ENCODE measurements around the gene ADAMTSL1.

ADAMTSL1 gene

GRCh38 chr9:18887546-18887945 is 413.6 kb downstream of the ADAMTSL1 start:
- H3K27me3 Mint-ChIP-seq (ENCODE audit: low read depth) = peaks cover 2% of the 10 kb centered on the region
- no peak overlapping the region for H3K4me3 Mint-ChIP-seq
- H3K4me1 Mint-ChIP-seq (ENCODE audit: low read depth) = no peaks in the 10 kb centered on the region
- no peaks in the 10 kb centered on the region for H3K9me3 Mint-ChIP-seq
- DNase-seq (ENCODE audit: low spot score) = no peak
- H3K27ac Mint-ChIP-seq = no peak overlapping the region
- no peaks in the 10 kb centered on the region for H3K36me3 Mint-ChIP-seq (ENCODE audit: low read depth)

- H3K4me1 Mint-ChIP-seq (ENCODE audit: low read depth) = no peaks in the 10 kb centered on the region
- H3K27ac Mint-ChIP-seq = no peak overlapping the region
- no peak overlapping the region for H3K4me3 Mint-ChIP-seq
- no peak for DNase-seq (ENCODE audit: low spot score)
- H3K9me3 Mint-ChIP-seq = no peaks in the 10 kb centered on the region
- peaks cover 2% of the 10 kb centered on the region for H3K27me3 Mint-ChIP-seq (ENCODE audit: low read depth)
- H3K36me3 Mint-ChIP-seq (ENCODE audit: low read depth) = no peaks in the 10 kb centered on the region
These were observed 414.3 kb downstream of the ADAMTSL1 start for GRCh38 chr9:18888290-18888689.

- DNase-seq (ENCODE audit: low spot score) = no peak
- Mint-ChIP-seq H3K9me3 (peaks cover 4% of the 10 kb centered on the region), H3K4me1 (ENCODE audit: low read depth) (no peaks in the 10 kb centered on the region), H3K27ac (no peak overlapping the region), H3K36me3 (ENCODE audit: low read depth) (peaks cover under 1% of the 10 kb centered on the region), H3K4me3 (no peak overlapping the region), H3K27me3 (ENCODE audit: low read depth) (peaks cover 1% of the 10 kb centered on the region)
These were observed 415.6 kb downstream of the ADAMTSL1 start for GRCh38 chr9:18889550-18889949.

GRCh38 chr9:18890372-18890771 is 416.4 kb downstream of the ADAMTSL1 start:
- no peaks in the 10 kb centered on the region for H3K27me3 Mint-ChIP-seq (ENCODE audit: low read depth)
- peaks cover 9% of the 10 kb centered on the region for H3K9me3 Mint-ChIP-seq
- no peak overlapping the region for H3K4me3 Mint-ChIP-seq
- no peak for DNase-seq (ENCODE audit: low spot score)
- no peaks in the 10 kb centered on the region for H3K4me1 Mint-ChIP-seq (ENCODE audit: low read depth)
- no peak overlapping the region for H3K27ac Mint-ChIP-seq
- peaks cover 2% of the 10 kb centered on the region for H3K36me3 Mint-ChIP-seq (ENCODE audit: low read depth)

DNA sequence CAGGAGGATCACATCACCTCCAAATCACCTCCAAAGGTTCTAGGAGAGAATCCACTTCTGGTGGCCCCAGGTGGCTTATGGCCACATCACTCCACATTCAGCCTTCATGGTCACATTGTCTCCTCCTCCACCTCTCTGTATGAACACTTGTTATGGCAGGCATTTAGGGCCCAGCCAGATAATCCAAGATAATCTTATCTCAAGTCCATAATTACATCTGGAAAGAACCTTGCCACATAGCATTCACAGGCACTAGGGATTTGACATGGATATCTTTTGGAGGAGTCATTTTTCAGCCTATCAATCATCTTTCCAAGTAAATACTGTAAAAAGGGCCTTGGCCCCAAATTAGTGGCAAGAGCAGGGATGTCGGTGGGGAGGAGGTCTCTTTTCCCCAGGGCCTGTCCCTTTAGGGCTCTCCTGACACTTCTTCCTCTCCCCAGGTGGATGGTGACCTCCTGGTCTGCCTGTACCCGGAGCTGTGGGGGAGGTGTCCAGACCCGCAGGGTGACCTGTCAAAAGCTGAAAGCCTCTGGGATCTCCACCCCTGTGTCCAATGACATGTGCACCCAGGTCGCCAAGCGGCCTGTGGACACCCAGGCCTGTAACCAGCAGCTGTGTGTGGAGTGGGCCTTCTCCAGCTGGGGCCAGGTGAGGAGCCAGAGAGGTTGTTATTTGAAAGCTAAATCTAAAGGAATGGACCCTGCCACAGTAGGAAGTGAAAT is 418.2 kb downstream of the ADAMTSL1 start:
- Mint-ChIP-seq H3K27ac (no peak overlapping the region), H3K4me3 (no peak overlapping the region), H3K4me1 (ENCODE audit: low read depth) (peaks cover 8% of the 10 kb centered on the region), H3K9me3 (peaks cover 19% of the 10 kb centered on the region), H3K27me3 (ENCODE audit: low read depth) (no peaks in the 10 kb centered on the region), H3K36me3 (ENCODE audit: low read depth) (peaks cover 7% of the 10 kb centered on the region)
- no peak for DNase-seq (ENCODE audit: low spot score)

- H3K27me3 Mint-ChIP-seq (ENCODE audit: low read depth) = no peaks in the 10 kb centered on the region
- peaks cover 20% of the 10 kb centered on the region for H3K9me3 Mint-ChIP-seq
- peaks cover 7% of the 10 kb centered on the region for H3K36me3 Mint-ChIP-seq (ENCODE audit: low read depth)
- no peak overlapping the region for H3K27ac Mint-ChIP-seq
- H3K4me1 Mint-ChIP-seq (ENCODE audit: low read depth) = peaks cover 8% of the 10 kb centered on the region
- no peak for DNase-seq (ENCODE audit: low spot score)
- no peak overlapping the region for H3K4me3 Mint-ChIP-seq
These were observed 419.1 kb downstream of the ADAMTSL1 start for GRCh38 chr9:18893046-18893445.

DNA sequence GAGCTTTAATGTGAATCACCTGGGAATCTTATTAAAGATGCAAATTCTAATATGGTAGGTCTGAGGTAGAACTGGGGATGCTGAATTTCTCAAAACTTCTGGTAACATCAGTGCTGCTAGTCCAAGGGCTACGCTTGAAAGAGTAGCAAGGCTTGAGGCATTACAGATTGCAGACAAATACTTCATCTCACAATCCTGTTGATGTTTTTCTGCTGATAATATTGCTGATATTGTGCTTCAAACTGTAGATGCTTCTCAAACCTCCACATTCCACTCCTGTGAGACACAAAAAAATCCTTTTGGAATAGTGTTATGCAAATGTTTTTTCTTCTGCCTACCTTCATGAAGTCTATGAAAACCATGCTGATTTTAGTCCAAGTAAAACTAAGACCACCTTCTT is 419.5 kb downstream of the ADAMTSL1 start:
- H3K9me3 Mint-ChIP-seq = peaks cover 24% of the 10 kb centered on the region

GRCh38 chr9:18896004-18896403 is 422.1 kb downstream of the ADAMTSL1 start:
- Mint-ChIP-seq H3K4me3 (no peak overlapping the region), H3K4me1 (ENCODE audit: low read depth) (peaks cover 14% of the 10 kb centered on the region), H3K9me3 (peaks cover 39% of the 10 kb centered on the region), H3K36me3 (ENCODE audit: low read depth) (peaks cover 9% of the 10 kb centered on the region), H3K27me3 (ENCODE audit: low read depth) (no peaks in the 10 kb centered on the region), H3K27ac (no peak overlapping the region)
- no peak for DNase-seq (ENCODE audit: low spot score)

More for the DNA sequence above, 419.5 kb downstream of the ADAMTSL1 start:
- Mint-ChIP-seq H3K27ac (no peak overlapping the region), H3K4me3 (no peak overlapping the region), H3K36me3 (ENCODE audit: low read depth) (peaks cover 9% of the 10 kb centered on the region), H3K27me3 (ENCODE audit: low read depth) (no peaks in the 10 kb centered on the region), H3K4me1 (ENCODE audit: low read depth) (peaks cover 8% of the 10 kb centered on the region)
- DNase-seq (ENCODE audit: low spot score) = no peak

DNA sequence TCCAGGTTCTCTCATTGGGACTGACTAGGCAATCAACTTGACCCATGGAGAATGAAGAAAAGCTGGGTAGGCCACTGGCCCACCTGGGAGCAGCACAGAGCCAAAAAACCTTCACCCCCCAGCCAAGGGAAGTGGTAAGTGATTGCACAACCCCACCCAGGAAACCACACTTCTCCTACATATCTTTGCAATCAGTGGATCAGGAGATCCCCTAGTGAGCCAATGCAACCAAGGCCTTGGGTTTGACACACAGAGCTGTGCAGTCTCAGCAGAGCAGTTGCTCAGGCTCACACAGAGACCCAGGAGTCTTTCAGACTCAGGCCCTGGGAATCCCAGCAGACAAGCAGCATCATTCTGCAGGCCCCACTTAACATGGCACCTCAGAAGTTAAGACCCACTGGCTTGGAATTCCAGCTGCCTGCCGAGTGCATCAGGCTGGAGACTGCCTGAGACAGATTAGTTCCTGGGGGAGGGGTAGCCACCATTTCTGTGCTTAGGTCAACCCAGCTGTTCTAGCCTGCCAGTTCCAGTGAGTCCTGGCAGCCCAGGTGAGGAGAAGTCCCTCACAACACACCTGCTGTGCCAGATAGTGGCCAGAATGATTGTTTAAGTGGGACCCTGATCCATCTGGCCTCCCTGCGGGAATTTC is 422.7 kb downstream of the ADAMTSL1 start:
- Mint-ChIP-seq H3K27ac (no peak overlapping the region), H3K36me3 (ENCODE audit: low read depth) (peaks cover 9% of the 10 kb centered on the region), H3K27me3 (ENCODE audit: low read depth) (no peaks in the 10 kb centered on the region), H3K4me3 (no peak overlapping the region), H3K9me3 (peaks cover 39% of the 10 kb centered on the region), H3K4me1 (ENCODE audit: low read depth) (peaks cover 14% of the 10 kb centered on the region)
- no peak for DNase-seq (ENCODE audit: low spot score)

GRCh38 chr9:18903450-18903849 is 429.5 kb downstream of the ADAMTSL1 start:
- H3K4me1 Mint-ChIP-seq (ENCODE audit: low read depth) = peaks cover 6% of the 10 kb centered on the region
- H3K27ac Mint-ChIP-seq = no peak overlapping the region
- peaks cover 25% of the 10 kb centered on the region for H3K9me3 Mint-ChIP-seq
- no peaks in the 10 kb centered on the region for H3K27me3 Mint-ChIP-seq (ENCODE audit: low read depth)
- H3K36me3 Mint-ChIP-seq (ENCODE audit: low read depth) = no peaks in the 10 kb centered on the region
- DNase-seq (ENCODE audit: low spot score) = no peak
- no peak overlapping the region for H3K4me3 Mint-ChIP-seq

GRCh38 chr9:18905028-18905882 is 431.3 kb downstream of the ADAMTSL1 start:
- no peaks in the 10 kb centered on the region for H3K27me3 Mint-ChIP-seq (ENCODE audit: low read depth)
- no peak for DNase-seq (ENCODE audit: low spot score)
- no peak overlapping the region for H3K27ac Mint-ChIP-seq
- H3K4me1 Mint-ChIP-seq (ENCODE audit: low read depth) = no peaks in the 10 kb centered on the region
- peaks cover 12% of the 10 kb centered on the region for H3K9me3 Mint-ChIP-seq
- no peaks in the 10 kb centered on the region for H3K36me3 Mint-ChIP-seq (ENCODE audit: low read depth)
- no peak overlapping the region for H3K4me3 Mint-ChIP-seq

GRCh38 chr9:18905883-18906629 is 432.1 kb downstream of the ADAMTSL1 start:
- H3K9me3 Mint-ChIP-seq = peaks cover 10% of the 10 kb centered on the region
- no peaks in the 10 kb centered on the region for H3K4me1 Mint-ChIP-seq (ENCODE audit: low read depth)
- no peaks in the 10 kb centered on the region for H3K27me3 Mint-ChIP-seq (ENCODE audit: low read depth)
- no peak for DNase-seq (ENCODE audit: low spot score)
- H3K4me3 Mint-ChIP-seq = no peak overlapping the region
- H3K27ac Mint-ChIP-seq = no peak overlapping the region
- H3K36me3 Mint-ChIP-seq (ENCODE audit: low read depth) = no peaks in the 10 kb centered on the region

DNA sequence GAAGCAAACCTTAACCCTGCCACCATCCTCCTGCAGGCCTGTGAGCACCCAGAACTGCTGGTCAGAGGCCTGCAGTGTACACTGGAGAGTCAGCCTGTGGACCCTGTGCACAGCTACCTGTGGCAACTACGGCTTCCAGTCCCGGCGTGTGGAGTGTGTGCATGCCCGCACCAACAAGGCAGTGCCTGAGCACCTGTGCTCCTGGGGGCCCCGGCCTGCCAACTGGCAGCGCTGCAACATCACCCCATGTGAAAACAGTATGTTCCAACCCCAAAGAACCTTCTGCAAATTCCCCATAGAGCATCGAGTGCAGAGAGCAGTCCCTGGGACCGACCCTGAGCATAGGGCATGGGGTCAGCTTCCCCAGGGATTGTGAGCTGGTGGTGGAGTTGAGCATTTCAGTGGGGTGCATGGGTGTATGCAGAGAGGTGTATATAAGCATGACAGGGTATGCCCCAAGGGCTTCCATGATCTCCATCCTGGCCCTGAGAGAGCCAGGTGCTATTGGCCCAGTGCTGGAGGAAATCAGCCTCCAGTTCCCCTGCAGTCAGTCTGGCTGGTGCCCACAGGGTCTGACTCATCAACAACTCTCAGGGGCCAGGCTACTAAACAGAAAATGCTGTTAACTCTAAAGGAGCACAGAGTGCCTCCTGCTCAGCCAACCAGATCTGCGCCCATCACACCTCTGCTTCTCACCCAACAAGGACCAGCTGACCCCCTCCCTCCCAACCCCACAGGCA is 432.9 kb downstream of the ADAMTSL1 start:
- no peak overlapping the region for H3K27ac Mint-ChIP-seq

More for the DNA sequence above, 432.9 kb downstream of the ADAMTSL1 start:
- DNase-seq (ENCODE audit: low spot score) = no peak
- Mint-ChIP-seq H3K4me3 (no peak overlapping the region), H3K27me3 (ENCODE audit: low read depth) (no peaks in the 10 kb centered on the region), H3K36me3 (ENCODE audit: low read depth) (no peaks in the 10 kb centered on the region), H3K9me3 (peaks cover 8% of the 10 kb centered on the region), H3K4me1 (ENCODE audit: low read depth) (no peaks in the 10 kb centered on the region)
